ENCODE data around the gene FGD1. TPM values are rescaled to one million over a fixed set of nuclear protein-coding genes. Genes with fewer than 3 reads are reported as not detected.
"Not testable (repeated sequence)": the region's sequence is repeated elsewhere in the genome, so short reads cannot be mapped to it uniquely, and the experiment has no call there.

FGD1 gene
- total RNA-seq = 10 to 100 TPM in 2 of 4 donors, 1 to 10 TPM in 1, under 1 TPM in 1; 0.51 to 14.6 (median 9.0) TPM

DNA sequence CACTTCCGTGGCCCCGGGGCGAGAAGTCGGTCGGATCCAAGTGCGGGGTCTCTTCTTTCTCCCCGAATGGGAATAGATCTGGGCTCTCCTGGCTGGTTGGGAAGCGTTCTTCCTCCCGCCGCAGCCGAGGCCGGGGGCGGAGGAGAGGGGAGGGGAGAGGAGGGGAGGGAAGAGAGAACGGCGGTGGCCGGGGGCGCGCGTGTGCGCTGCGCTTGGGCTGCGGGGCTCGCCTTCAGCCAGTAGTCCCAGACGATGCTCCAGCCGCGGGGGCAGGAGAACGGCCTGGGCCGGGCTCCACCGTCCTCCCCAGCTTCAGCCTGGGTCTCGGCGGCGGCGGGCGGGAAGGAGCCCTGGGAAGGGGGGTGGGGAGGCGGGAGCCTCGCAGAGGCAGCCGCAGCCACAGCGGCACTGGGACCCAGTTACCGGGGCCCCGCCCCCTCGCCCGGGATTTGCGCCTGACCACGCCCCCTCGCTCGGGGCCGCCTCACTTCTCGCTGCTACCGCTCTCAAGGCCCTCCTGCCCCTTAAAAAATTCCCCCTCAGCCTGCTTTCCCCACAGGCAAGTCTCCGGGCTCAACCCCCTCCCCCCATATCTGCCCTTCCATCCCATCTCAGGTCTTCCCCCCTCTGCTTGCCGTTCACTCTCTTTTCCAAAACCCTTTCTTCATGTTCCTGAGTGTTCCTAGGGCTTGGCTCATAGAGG, at the start of gene FGD1:
Gene FGD1 (minus strand): TSS at position 421 of the 703 bp plus-strand sequence. CDS start 802 bp downstream, outside the sequence.
- no peak for TF ChIP-seq CTCF (IDR thresholded peaks at IDR 0.05)

GRCh38 chrX:54542239-54542638, 46.2 kb upstream of the FGD1 start:
- DNase-seq; H3K4me3 ChIP-seq; H3K27ac ChIP-seq; H3K4me1 ChIP-seq; intact Hi-C loops (cut with DNase I; ENCODE audit: low total_unique reads); H3K9me3 ChIP-seq; H3K27me3 ChIP-seq; H3K36me3 ChIP-seq: not testable (repeated sequence)

More for the DNA sequence above, at the start of gene FGD1:
- Histone ChIP-seq H3K27ac (peak within 1 kb of the TSS; percentile 82 to 88), H3K4me3 (peak within 1 kb of the TSS; percentile 46 to 53), H3K36me3 (no peaks in the 10 kb centered on the region), H3K27me3 (no peaks in the 10 kb centered on the region), H3K9me3 (no peaks in the 10 kb centered on the region), H3K4me1 (no peaks in the 10 kb centered on the region)
- intact Hi-C loops (cut with DNase I; ENCODE audit: low total_unique reads) = no loop called here
- peak; percentile 72 to 79 for DNase-seq

DNA sequence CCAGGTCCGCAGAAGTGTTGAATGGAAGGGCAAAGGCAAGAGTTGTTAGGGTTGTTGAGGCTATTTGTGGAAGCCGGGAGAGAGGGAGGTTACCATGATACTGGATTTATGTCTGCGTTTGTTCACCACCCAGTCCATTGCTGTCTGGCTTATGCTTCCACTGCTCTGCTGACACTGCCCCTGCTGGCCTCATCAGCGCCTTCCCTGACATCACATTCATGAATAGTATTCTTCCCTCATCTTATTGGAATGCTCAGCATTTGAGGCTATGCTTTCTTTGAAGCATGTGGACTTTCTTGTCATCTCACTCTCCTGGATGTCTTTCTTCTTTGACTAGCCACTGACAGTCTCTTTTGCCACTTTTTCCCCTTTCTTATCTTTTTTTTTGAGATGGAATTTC, 44.3 kb upstream of the FGD1 start:
- no peak overlapping the region for H3K27ac ChIP-seq
- no peaks in the 10 kb centered on the region for H3K9me3 ChIP-seq
- intact Hi-C loops (cut with DNase I; ENCODE audit: low total_unique reads) = no loop called here
- DNase-seq = peak in 1 of 2 donors; percentile 16
- no peaks in the 10 kb centered on the region for H3K36me3 ChIP-seq
- no peaks in the 10 kb centered on the region for H3K27me3 ChIP-seq
- no peak for TF ChIP-seq POLR2A (IDR thresholded peaks at IDR 0.05)
- TF ChIP-seq CTCF (IDR thresholded peaks at IDR 0.05) = no peak
- H3K4me1 ChIP-seq = no peaks in the 10 kb centered on the region
- no peak overlapping the region for H3K4me3 ChIP-seq

DNA sequence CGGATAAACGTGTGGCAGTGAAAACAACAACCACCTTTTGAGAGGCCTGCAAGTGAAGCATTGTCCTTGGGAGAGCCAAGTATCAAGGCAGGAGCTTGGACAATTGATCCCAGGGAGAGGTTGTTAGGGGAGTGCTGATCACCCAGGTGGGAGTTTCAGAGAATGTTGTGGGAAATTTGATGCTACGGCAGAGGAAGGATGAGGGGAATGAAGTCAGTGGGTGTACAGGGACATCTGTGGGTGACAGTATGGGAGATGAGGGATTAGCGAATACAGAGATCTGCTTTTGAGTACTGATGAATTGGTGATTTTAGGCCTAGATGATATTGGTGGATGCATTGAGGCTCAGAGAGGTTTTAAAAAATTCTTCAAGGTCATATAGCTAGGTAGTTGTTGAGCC, 38.2 kb upstream of the FGD1 start:
- intact Hi-C loops (cut with DNase I; ENCODE audit: low total_unique reads) = no loop called here
- no peak for TF ChIP-seq CTCF (IDR thresholded peaks at IDR 0.05)
- TF ChIP-seq POLR2A (IDR thresholded peaks at IDR 0.05) = no peak
- Histone ChIP-seq H3K9me3 (no peaks in the 10 kb centered on the region), H3K36me3 (no peaks in the 10 kb centered on the region), H3K4me1 (no peaks in the 10 kb centered on the region), H3K27me3 (no peaks in the 10 kb centered on the region), H3K27ac (no peak overlapping the region), H3K4me3 (no peak overlapping the region)
- DNase-seq = no peak

DNA sequence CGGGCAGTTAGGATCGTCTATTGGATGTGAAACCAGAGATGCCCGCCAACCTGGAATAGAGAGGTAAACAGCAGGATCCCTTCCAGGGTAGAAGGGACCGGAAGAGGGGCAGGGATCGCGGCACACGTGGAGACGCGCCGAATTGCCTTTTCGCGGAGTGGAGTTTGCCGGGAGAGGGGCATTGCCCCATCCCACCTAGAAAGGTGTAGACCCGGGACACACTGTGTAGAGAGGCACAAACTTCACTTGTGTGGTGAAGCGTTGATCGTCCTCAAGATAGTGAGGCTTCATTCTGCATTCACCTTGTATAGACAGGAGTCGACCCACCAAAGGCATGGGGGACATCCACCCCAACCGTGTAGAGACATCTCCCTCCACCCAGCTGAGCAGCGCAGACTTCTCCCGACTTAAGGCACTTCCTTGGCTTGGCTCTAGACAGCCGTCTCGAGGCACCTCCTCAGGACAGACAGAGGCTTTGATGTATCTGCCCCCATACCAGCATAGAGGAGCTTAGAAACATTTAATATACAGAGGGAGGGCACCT, 34.4 kb upstream of the FGD1 start:
- Histone ChIP-seq H3K27ac (peak overlapping the region; percentile 51 to 73), H3K36me3 (no peaks in the 10 kb centered on the region), H3K4me1 (no peaks in the 10 kb centered on the region), H3K27me3 (no peaks in the 10 kb centered on the region), H3K9me3 (no peaks in the 10 kb centered on the region), H3K4me3 (peak overlapping the region; percentile 54 to 70)
- DNase-seq = no peak
- no peak for TF ChIP-seq CTCF (IDR thresholded peaks at IDR 0.05)
- TF ChIP-seq POLR2A (IDR thresholded peaks at IDR 0.05) = no peak
- intact Hi-C loops (cut with DNase I; ENCODE audit: low total_unique reads) = no loop called here
